HEK293T (cell line): ENCODE data around the gene MRPS10.

ENCODE experiments used
- ARNT ChIP-seq: fragments of 450-650 bp; IDR thresholded peaks from 2 replicates; pipeline ENCODE4 v1.6.1; 2017; ENCODE audit warnings: mild to moderate bottlenecking
- BHLHE40 ChIP-seq: fragments of 450-650 bp; IDR thresholded peaks from 2 replicates; pipeline ENCODE4 v1.6.1; 2016; ENCODE audit warnings: mild to moderate bottlenecking, moderate library complexity, borderline replicate concordance
- CTBP1 ChIP-seq: fragments of 450-650 bp; IDR thresholded peaks from 2 replicates; pipeline ENCODE4 v1.6.1; 2016; ENCODE audit warnings: borderline replicate concordance
- FOXA1 ChIP-seq: fragments of 450-650 bp; IDR thresholded peaks from 2 replicates; pipeline ENCODE4 v1.6.1; 2016; ENCODE audit warnings: mild to moderate bottlenecking
- FOXK2 ChIP-seq: fragments of 450-650 bp; IDR thresholded peaks from 2 replicates; pipeline ENCODE4 v1.6.1; 2016; ENCODE audit warnings: mild to moderate bottlenecking
- FOXM1 ChIP-seq: fragments of 450-650 bp; IDR thresholded peaks from 2 replicates; pipeline ENCODE4 v1.6.1; 2017; ENCODE audit warnings: mild to moderate bottlenecking, borderline replicate concordance
- HDGF ChIP-seq: fragments of 450-650 bp; IDR thresholded peaks from 2 replicates; pipeline ENCODE4 v1.6.1; 2017; ENCODE audit warnings: antibody characterized with exemption, borderline replicate concordance
- NFRKB ChIP-seq: fragments of 450-650 bp; IDR thresholded peaks from 2 replicates; pipeline ENCODE4 v1.6.1; 2016; ENCODE audit warnings: mild to moderate bottlenecking, moderate library complexity
- PKNOX1 ChIP-seq: fragments of 450-650 bp; IDR thresholded peaks from 2 replicates; pipeline ENCODE4 v1.6.1; 2016
- SUZ12 ChIP-seq: fragments of 450-650 bp; IDR thresholded peaks from 2 replicates; pipeline ENCODE4 v1.6.1; 2016; ENCODE audit warnings: mild to moderate bottlenecking
- TARDBP ChIP-seq: fragments of 450-650 bp; IDR thresholded peaks from 2 replicates; pipeline ENCODE4 v1.6.1; 2016
- ZNF384 ChIP-seq: fragments of 450-650 bp; IDR thresholded peaks from 2 replicates; pipeline ENCODE4 v1.6.1; 2016

DNA sequence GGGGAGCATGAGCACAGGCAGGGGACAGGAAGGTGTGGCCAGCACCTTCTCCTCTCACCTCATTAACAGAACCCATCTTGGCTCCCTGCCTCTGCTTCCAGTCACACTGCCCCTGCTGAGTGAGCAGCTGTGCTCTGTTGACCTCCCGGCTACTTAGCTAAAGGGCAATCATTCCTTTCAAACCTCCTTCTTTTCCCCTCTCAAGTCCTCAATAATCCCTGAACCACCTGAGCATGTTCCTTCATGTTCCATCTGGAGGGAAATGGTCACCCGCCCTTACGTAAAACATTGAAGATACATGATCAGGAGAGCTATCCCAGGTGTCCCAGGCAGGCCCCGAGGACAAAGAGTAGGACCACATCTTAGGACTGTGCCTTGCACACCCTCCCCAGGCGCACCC, 21.7 kb upstream of the MRPS10 start:
- no peak for TF ChIP-seq ZNF384
- no peak for TF ChIP-seq FOXK2
- TF ChIP-seq NFRKB: no peak
- TF ChIP-seq PKNOX1: no peak
- no peak for TF ChIP-seq FOXA1
- TF ChIP-seq FOXM1: no peak
- no peak for TF ChIP-seq HDGF
- TF ChIP-seq SUZ12: no peak
- TF ChIP-seq BHLHE40: no peak
- no peak for TF ChIP-seq TARDBP
- TF ChIP-seq CTBP1: no peak
- TF ChIP-seq ARNT: no peak
